IMR-90 (cell line): ENCODE results near the gene CD1D.

Source experiments
- CTCF ChIP-seq: conservative IDR thresholded peaks from 2 replicates; pipeline ENCODE4 v1.5.1; 2012; ENCODE audit warnings: mild to moderate bottlenecking, low read depth, low read length, improper control_type of control experiment
- MXI1 ChIP-seq: IDR thresholded peaks from 2 replicates; pipeline ENCODE4 v1.6.1; 2012; ENCODE audit warnings: low read depth, mild to moderate bottlenecking, low read length, moderate library complexity, borderline replicate concordance
- RAD21 ChIP-seq: IDR thresholded peaks from 2 replicates; pipeline ENCODE4 v1.6.1; 2012; ENCODE audit warnings: low read length, improper control_type of control experiment

DNA sequence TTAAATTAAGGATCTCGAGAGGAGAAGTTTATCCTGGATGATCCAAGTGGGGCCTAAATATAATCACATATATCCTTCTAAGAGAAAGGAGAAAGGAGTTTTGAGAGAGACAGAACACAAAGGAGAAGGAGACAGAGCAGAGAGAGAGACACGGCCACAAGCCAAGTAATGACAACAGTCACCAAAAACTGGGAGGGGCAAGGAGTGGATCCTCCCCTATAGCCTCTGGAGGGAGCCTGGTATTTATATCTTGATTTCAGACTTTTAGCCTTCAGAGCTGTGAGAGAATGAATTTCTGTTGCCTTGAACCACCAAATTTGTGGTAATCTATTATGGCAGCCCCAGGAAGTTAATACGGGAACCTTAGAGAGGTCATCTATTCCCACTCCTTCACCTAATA, 49.5 kb upstream of the CD1D start:
- no peak for TF ChIP-seq MXI1
- TF ChIP-seq CTCF: no peak
- TF ChIP-seq RAD21: no peak
